SK-N-SH (cell line): ENCODE results near the gene UNC50. TPM values are rescaled to one million over a fixed set of nuclear protein-coding genes. Genes with fewer than 3 reads are reported as not detected.
A peak's percentile ranks its signal among the peaks of the same experiment; 100 is the strongest.

ENCODE experiments used
- CTCF ChIA-PET: fragments of 300-600, 350-600 bp; formaldehyde crosslinking; extraction: SDS; loops from one replicate; lab custom pipeline; 2021; lab: Yijun Ruan, JAX
- POLR2A ChIA-PET: fragments of 350-600 bp; sonication (Branson Sonifier 250); formaldehyde crosslinking; extraction: SDS; loops from one replicate; lab custom pipeline; 2020; ENCODE audit warnings: antibody characterized with exemption, inconsistent platforms; lab: Yijun Ruan, JAX
- DNase-seq: peaks from one replicate; pipeline ENCODE4 v3.0.0; 2012
- H2AFZ ChIP-seq: fragments of 200-600 bp; sonication (generic); 2 replicates; pipeline ENCODE4 v1.8.1; 2016; ENCODE audit warnings: antibody characterized with exemption, mild to moderate bottlenecking, low read depth
- H3F3A ChIP-seq: fragments of 200-600 bp; sonication (generic); replicated peaks from 2 replicates; pipeline ENCODE3; 2016; ENCODE audit warnings: antibody characterized with exemption, mild to moderate bottlenecking; ENCODE audit not compliant: insufficient read depth
- H3K27ac ChIP-seq, 2 experiments: fragments of 200-500 bp in 1 of 2; fragments of 200-600 bp in 1 of 2; sonication (Bioruptor generic) in 1 of 2; sonication (generic), shearing (Covaris generic) in 1 of 2; 2 replicates each; pipeline versions ENCODE4 v1.5.1 to v1.6.1; 2014 to 2016; ENCODE audit warnings: low read depth in 2 of 2, inconsistent platforms in 1 of 2, low read length in 1 of 2, mild to moderate bottlenecking in 1 of 2, mixed read lengths in 1 of 2
- H3K27me3 ChIP-seq: fragments of 200-600 bp; sonication (generic), shearing (Covaris generic); 2 replicates; pipeline ENCODE4 v1.6.1; 2016; ENCODE audit warnings: mixed run types; ENCODE audit not compliant: insufficient read depth
- H3K36me3 ChIP-seq, 2 experiments: fragments of 200-500 bp in 1 of 2; fragments of 200-600 bp in 1 of 2; sonication (Bioruptor generic) in 1 of 2; sonication (generic) in 1 of 2; replicated peaks in 1 of 2; 2 replicates each; pipeline versions ENCODE3 to v1.5.1; 2014 to 2016; ENCODE audit warnings: low read length in 1 of 2, mild to moderate bottlenecking in 1 of 2; ENCODE audit not compliant: insufficient read depth in 2 of 2, control insufficient read depth in 1 of 2
- H3K4me1 ChIP-seq, 2 experiments: fragments of 200-500 bp in 1 of 2; fragments of 200-600 bp in 1 of 2; sonication (Bioruptor generic) in 1 of 2; sonication (generic), shearing (Covaris generic) in 1 of 2; 2 replicates each; pipeline versions ENCODE4 v1.5.1 to v1.6.1; 2014 to 2016; ENCODE audit warnings: low read depth in 1 of 2, low read length in 1 of 2, mixed run types in 1 of 2; ENCODE audit not compliant: insufficient read depth in 2 of 2, control insufficient read depth in 1 of 2
- H3K4me2 ChIP-seq: fragments of 200-600 bp; sonication (generic), shearing (Covaris generic); 2 replicates; pipeline ENCODE4 v1.6.1; 2017; ENCODE audit warnings: mixed run types
- H3K4me3 ChIP-seq, 2 experiments: fragments of 200-500 bp in 1 of 2; fragments of 200-600 bp in 1 of 2; sonication (Bioruptor generic) in 1 of 2; sonication (generic), shearing (Covaris generic) in 1 of 2; 2 replicates each; pipeline versions ENCODE4 v1.5.1 to v1.8.1; 2014 to 2016; ENCODE audit warnings: low read depth in 2 of 2, inconsistent platforms in 1 of 2, low read length in 1 of 2, mild to moderate bottlenecking in 1 of 2, mixed read lengths in 1 of 2, moderate library complexity in 1 of 2
- H3K79me2 ChIP-seq: fragments of 200-600 bp; sonication (generic); 2 replicates; pipeline ENCODE4 v1.8.1; 2017; ENCODE audit warnings: mild to moderate bottlenecking; ENCODE audit not compliant: insufficient read depth
- H3K9ac ChIP-seq: fragments of 200-600 bp; sonication (generic); 2 replicates; pipeline ENCODE4 v1.6.1; 2017; ENCODE audit warnings: mixed run types
- H3K9me2 ChIP-seq: fragments of 200-600 bp; sonication (generic); 2 replicates; pipeline ENCODE4 v1.6.1; 2017; ENCODE audit warnings: mixed run types
- H3K9me3 ChIP-seq: fragments of 200-600 bp; sonication (generic); 2 replicates; pipeline ENCODE4 v1.6.1; 2017; ENCODE audit warnings: mixed run types, mild to moderate bottlenecking, moderate library complexity
- H4K20me1 ChIP-seq: fragments of 200-600 bp; sonication (generic); 2 replicates; pipeline ENCODE4 v1.6.1; 2017; ENCODE audit warnings: mild to moderate bottlenecking, mixed run types; ENCODE audit not compliant: insufficient read depth
- CTCF ChIP-seq: fragments of 200-600 bp; sonication (generic); IDR thresholded peaks from 2 replicates; pipeline ENCODE4 v1.6.1; 2017; ENCODE audit warnings: antibody characterized with exemption, mild to moderate bottlenecking, moderate library complexity
- ELF1 ChIP-seq: IDR thresholded peaks from 2 replicates; pipeline ENCODE4 v1.4.0; 2012
- EP300 ChIP-seq, 2 experiments: IDR thresholded peaks; 2 replicates each; pipeline versions ENCODE4 v1.4.0 to v1.6.1; 2012; ENCODE audit warnings: borderline replicate concordance in 1 of 2, low read depth in 1 of 2, low read length in 1 of 2
- FOXJ3 ChIP-seq: sonication (generic); formaldehyde crosslinking; IDR thresholded peaks from 2 replicates; pipeline ENCODE4 v1.5.1; 2020; ENCODE audit warnings: mild to moderate bottlenecking, missing genetic modification reagents
- GABPA ChIP-seq: IDR thresholded peaks from 2 replicates; pipeline ENCODE4 v1.4.0; 2012; ENCODE audit warnings: low read depth, mild to moderate bottlenecking
- GATA2 ChIP-seq: sonication (generic); formaldehyde crosslinking; IDR thresholded peaks from 2 replicates; pipeline ENCODE4 v1.5.0; 2020; ENCODE audit warnings: mild to moderate bottlenecking, missing genetic modification reagents
- JUND ChIP-seq: IDR thresholded peaks from 2 replicates; pipeline ENCODE4 v1.4.0; 2012
- MXI1 ChIP-seq: IDR thresholded peaks from 2 replicates; pipeline ENCODE4 v1.6.1; 2012; ENCODE audit warnings: mild to moderate bottlenecking, low read depth, low read length, improper control_type of control experiment
- PBX3 ChIP-seq: IDR thresholded peaks from 2 replicates; pipeline ENCODE4; 2012
- RAD21 ChIP-seq: IDR thresholded peaks from 2 replicates; pipeline ENCODE4 v1.6.1; 2012; ENCODE audit warnings: mild to moderate bottlenecking, low read length
- SMC3 ChIP-seq: IDR thresholded peaks from 2 replicates; pipeline ENCODE4 v1.6.1; 2012; ENCODE audit warnings: low read depth, low read length, improper control_type of control experiment
- USF2 ChIP-seq: fragments of 150-350 bp; IDR thresholded peaks from 2 replicates; pipeline ENCODE4 v1.6.1; 2017; ENCODE audit warnings: antibody characterized with exemption, low read length, low read depth, borderline replicate concordance
- WGBS: methylation state at CpG from one replicate; pipeline ENCODE4 v1.1.6; 2017; ENCODE audit warnings: low lambda C conversion rate; 5-methylcytosine and 5-hydroxymethylcytosine counted together
- polyA plus RNA-seq, 3 experiments: library from polyadenylated mRNA; depleted of rRNA; stranded (reverse); fragments of >200 nt; gene quantifications; 2 replicates each; pipeline ENCODE4 v1.2.3, GENCODE V29; 2012

Gene UNC50
- polyA plus RNA-seq, 1 of the 3 experiments (the other 2 are of a cell fraction): 46.9 TPM

DNA sequence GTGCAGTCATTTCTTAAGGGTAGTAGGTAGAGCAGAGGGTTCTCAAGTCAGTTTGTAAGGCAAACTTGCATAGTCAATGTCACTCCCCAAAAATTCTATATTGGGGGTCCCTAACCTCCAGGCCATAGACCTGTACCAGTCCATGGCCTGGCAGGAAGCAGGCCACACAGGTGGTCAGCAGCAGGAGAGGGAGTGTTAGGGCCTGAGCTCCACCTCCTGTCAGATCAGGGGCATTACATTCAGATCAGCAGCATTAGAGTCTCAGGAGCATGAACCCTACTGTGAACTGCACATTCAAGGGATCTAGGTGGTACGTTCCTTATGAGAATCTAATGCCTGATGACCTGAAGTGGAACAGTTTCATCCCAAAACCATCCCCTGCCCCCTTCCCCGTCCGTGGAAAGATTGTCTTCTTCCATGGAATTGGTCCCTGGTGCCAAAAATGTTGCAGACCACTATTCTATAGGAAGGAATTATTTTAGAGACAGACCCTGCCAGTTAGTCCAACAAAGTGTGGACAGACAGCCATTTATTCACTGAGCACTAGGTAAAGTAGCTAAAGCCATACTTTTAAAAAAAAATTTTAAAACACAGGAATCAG, 6.8 kb upstream of the UNC50 start:
- Histone ChIP-seq H4K20me1 (no peaks in the 10 kb centered on the region; the same call in 1 of the 2 replicates), H3K36me3 (peaks cover 34 to 58% of the 10 kb centered on the region in 2 experiments), H3F3A (peaks cover 22% of the 10 kb centered on the region), H3K27ac (no peak overlapping the region), H3K27me3 (no peaks in the 10 kb centered on the region), H3K9ac (no peak overlapping the region), H3K79me2 (peaks cover 29% of the 10 kb centered on the region; the same call in 1 of the 2 replicates), H3K4me2 (no peak overlapping the region), H3K4me1 (peaks cover 0 to 30% of the 10 kb centered on the region in 2 experiments; a peak in 2 of 4 replicates), H3K4me3 (no peak overlapping the region), H3K9me3 (no peaks in the 10 kb centered on the region), H3K9me2 (no peaks in the 10 kb centered on the region), H2AFZ (no peak overlapping the region)
- 87% methylated on average over 3 of the region's 3 CpGs for WGBS
- TF ChIP-seq EP300 (IDR thresholded peaks at IDR 0.05; ENCODE audit: borderline replicate concordance in 1 of 2, low read depth in 1 of 2, low read length in 1 of 2) (no peak), USF2 (no peak), RAD21 (peak; percentile 79), MXI1 (no peak), CTCF (peak; percentile 67), ELF1 (no peak), SMC3 (peak; percentile 72)
- POLR2A ChIA-PET: no interaction called here
- CTCF ChIA-PET: interaction anchor here (0.6 to 2.1 kb wide), 11 partner anchors 9 to 236 kb away, joined by 3 to 15 read pairs (median 4); no protein-coding TSS in a partner anchor
- peak; percentile 65 for DNase-seq

DNA sequence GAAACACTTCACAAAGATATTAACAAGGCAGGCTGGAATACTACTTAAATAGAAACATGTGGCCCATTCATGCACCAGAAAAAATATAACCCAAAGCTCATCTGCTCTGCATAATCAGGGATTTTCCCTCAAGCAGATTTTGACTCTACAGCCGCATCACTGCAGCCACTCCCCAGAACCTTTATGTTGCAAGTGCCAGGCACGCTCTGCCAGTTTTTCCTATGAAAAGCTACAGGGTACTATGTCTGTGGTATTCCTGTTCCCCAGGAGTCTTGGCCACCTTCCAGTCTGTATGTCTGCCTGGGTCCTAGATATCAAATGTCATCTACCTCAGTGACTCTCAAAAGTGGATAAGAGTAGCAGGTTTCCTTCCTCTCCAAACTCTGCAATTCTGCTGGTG, 3.8 kb upstream of the UNC50 start:
- Histone ChIP-seq H3K9me3 (no peaks in the 10 kb centered on the region), H3K4me3 (no peak overlapping the region), H3K27me3 (no peaks in the 10 kb centered on the region), H3K4me1 (peaks cover 5 to 44% of the 10 kb centered on the region in 2 experiments; a peak in 3 of 4 replicates), H2AFZ (no peak overlapping the region), H3K9me2 (no peaks in the 10 kb centered on the region), H3K36me3 (peaks cover 23 to 35% of the 10 kb centered on the region in 2 experiments), H3K4me2 (no peak overlapping the region), H3K9ac (no peak overlapping the region), H3F3A (peaks cover 13% of the 10 kb centered on the region), H4K20me1 (no peaks in the 10 kb centered on the region; the same call in 1 of the 2 replicates), H3K27ac (peak overlapping the region in 1 of 2 experiments; percentile 74; a peak in 2 of 4 replicates), H3K79me2 (peaks cover 56% of the 10 kb centered on the region)
- TF ChIP-seq JUND (no peak), GATA2 (CRISPR knock-in tag) (peak; percentile 14; the same call in 1 of the 2 replicates), MXI1 (peak; percentile 63; the same call in 1 of the 2 replicates), FOXJ3 (CRISPR knock-in tag) (no peak), USF2 (no peak), GABPA (no peak), EP300 (IDR thresholded peaks at IDR 0.05; ENCODE audit: borderline replicate concordance in 1 of 2, low read depth in 1 of 2, low read length in 1 of 2) (0 out of 4 replicates have a peak, but pooled peaks of 1 of the 2 experiments have one; percentile 28), PBX3 (no peak)
- POLR2A ChIA-PET: no interaction called here
- 78% methylated on average over 2 of the region's 2 CpGs for WGBS
- CTCF ChIA-PET: interaction anchor here (0.8 to 2.3 kb wide), 4 partner anchors 14 to 191 kb away, joined by 3 to 9 read pairs (median 4); no protein-coding TSS in a partner anchor
- peak; percentile 50 for DNase-seq
